Tibial nerve (tissue), 3 donors: ENCODE data around the gene CHN2.

ENCODE experiments used
- POLR2A ChIP-seq, 2 donors: fragments of 450-650 bp; IDR thresholded peaks; one replicate each; pipeline ENCODE4 v1.6.1; 2017; ENCODE audit warnings: antibody characterized with exemption in 2 of 2, mild to moderate bottlenecking in 2 of 2, moderate library complexity in 2 of 2
- TF ChIP-seq, protein P1 (sequence below), 5 experiments: fragments of 200-600 bp in 3 of 5; fragments of 450-650 bp in 2 of 5; sonication (generic) in 3 of 5; IDR thresholded peaks; one replicate each; pipeline ENCODE4 v1.5.1; 2016 to 2019; ENCODE audit warnings: antibody characterized with exemption in 5 of 5, mild to moderate bottlenecking in 3 of 5, moderate library complexity in 2 of 5

GRCh38 chr7:29379551-29379950 lies 185.0 kb downstream of the CHN2 start:
- TF ChIP-seq, protein P1, sequence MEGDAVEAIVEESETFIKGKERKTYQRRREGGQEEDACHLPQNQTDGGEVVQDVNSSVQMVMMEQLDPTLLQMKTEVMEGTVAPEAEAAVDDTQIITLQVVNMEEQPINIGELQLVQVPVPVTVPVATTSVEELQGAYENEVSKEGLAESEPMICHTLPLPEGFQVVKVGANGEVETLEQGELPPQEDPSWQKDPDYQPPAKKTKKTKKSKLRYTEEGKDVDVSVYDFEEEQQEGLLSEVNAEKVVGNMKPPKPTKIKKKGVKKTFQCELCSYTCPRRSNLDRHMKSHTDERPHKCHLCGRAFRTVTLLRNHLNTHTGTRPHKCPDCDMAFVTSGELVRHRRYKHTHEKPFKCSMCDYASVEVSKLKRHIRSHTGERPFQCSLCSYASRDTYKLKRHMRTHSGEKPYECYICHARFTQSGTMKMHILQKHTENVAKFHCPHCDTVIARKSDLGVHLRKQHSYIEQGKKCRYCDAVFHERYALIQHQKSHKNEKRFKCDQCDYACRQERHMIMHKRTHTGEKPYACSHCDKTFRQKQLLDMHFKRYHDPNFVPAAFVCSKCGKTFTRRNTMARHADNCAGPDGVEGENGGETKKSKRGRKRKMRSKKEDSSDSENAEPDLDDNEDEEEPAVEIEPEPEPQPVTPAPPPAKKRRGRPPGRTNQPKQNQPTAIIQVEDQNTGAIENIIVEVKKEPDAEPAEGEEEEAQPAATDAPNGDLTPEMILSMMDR (IDR thresholded peaks at IDR 0.05) = no peak
- no peak for TF ChIP-seq POLR2A (IDR thresholded peaks at IDR 0.05)
